Urothelium cell line (cell line): ENCODE results near the gene COL19A1.

ENCODE experiments used
- DNase-seq: peaks from one replicate; pipeline ENCODE4 v3.0.0; 2011; ENCODE audit warnings: low spot score, mixed read lengths
- FAIRE-seq: peaks from 2 replicates; lab custom pipeline; 2011; peaks lifted over from hg19 to GRCh38; lab: Jason Lieb, UNC

The COL19A1 gene

DNA sequence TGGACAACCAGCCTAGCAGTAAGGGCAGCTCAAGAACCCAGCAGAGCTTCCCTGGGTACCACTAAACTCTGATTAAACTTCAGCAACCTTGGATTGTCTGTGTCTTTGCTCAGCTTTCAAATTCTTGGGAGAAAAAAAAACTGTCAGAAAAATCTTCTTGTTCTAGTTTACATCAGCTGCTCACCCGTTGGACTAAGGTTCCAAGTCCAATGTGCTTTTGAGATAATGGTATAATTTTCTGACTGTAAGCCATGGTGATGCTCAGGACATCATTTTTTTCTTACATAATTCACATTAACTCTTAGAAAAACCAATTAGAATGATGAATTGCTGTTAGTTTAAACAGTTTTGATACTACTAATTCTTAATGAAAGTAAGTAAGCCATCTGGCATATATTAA lies 290.7 kb downstream of the COL19A1 start:
- FAIRE-seq (no peak), DNase-seq (no peak)

DNA sequence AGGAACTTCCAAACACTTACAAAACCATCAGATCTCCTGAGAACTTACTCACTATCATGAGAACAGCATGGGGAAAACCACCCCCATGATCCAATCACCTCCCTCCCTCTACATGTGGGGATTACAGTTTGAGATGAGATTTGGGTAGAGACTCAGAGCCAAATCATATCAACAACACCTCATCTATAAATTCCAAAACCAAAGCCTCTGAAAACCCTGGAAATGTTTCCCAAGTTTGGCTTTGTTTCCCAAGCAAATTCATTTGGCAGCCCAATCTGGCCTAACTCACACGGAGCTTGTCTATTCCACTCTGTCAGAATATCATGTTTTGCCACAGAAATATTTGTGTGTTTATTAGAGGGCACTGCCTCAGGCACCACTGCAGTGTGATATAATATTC lies 293.9 kb downstream of the COL19A1 start:
- FAIRE-seq (no peak), DNase-seq (no peak)

DNA sequence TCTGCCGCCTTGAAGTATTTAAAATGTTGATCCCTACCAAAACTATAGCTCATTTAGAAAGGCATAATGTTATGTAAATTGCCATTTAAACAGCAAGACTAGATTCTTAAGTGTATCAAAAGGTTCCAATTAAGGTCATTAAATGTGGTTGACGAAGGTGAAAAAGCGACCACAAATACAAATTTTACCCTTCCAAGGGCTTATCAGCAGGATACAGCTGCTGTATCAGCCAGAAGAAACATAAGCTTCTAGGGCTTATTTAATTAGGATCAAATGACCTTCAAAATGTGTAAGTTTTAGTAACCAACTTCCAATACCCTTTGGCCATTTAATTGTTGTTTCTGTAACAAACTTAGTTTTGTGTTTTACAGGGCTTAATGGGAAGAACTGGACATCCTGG lies 296.6 kb downstream of the COL19A1 start:
- DNase-seq (no peak), FAIRE-seq (no peak)

DNA sequence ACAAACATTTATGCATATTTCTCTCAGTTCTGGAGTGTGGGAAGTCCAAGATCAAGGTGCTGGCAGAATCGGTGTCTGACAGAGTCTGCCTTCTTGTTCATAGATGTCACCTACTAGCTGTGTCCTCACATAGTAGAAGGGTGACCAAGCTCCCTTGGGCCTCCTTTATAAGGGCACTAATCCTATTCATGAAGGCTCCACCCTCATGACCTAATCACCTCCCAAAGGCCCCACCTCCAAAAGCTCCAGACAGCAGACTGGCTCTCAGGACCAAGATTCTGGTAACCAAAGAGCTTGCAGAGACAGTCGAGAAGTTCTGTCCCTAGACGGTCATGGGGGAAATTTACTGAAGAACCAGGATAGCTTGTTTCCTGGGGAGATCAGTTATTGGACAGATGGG lies 297.4 kb downstream of the COL19A1 start:
- FAIRE-seq: no peak
- no peak for DNase-seq

DNA sequence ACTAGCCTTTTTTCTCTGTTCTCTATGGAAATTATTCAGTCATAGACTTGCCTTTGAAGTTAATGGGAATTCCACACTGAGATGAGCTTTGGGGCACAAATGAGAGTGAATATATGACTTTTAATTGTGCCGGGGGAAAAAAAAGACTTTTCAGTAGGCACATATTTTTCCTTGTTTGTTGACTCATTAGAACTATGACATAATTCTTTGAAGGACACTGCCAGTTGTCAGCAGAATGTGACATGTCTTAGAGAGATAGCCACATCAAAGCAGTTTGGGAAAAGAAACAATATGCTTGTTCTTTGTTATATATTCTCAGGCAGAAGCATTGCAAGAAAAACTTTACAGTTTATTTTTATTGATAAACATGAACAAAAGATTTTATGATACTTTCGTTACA lies 298.2 kb downstream of the COL19A1 start:
- FAIRE-seq: no peak
- no peak for DNase-seq

DNA sequence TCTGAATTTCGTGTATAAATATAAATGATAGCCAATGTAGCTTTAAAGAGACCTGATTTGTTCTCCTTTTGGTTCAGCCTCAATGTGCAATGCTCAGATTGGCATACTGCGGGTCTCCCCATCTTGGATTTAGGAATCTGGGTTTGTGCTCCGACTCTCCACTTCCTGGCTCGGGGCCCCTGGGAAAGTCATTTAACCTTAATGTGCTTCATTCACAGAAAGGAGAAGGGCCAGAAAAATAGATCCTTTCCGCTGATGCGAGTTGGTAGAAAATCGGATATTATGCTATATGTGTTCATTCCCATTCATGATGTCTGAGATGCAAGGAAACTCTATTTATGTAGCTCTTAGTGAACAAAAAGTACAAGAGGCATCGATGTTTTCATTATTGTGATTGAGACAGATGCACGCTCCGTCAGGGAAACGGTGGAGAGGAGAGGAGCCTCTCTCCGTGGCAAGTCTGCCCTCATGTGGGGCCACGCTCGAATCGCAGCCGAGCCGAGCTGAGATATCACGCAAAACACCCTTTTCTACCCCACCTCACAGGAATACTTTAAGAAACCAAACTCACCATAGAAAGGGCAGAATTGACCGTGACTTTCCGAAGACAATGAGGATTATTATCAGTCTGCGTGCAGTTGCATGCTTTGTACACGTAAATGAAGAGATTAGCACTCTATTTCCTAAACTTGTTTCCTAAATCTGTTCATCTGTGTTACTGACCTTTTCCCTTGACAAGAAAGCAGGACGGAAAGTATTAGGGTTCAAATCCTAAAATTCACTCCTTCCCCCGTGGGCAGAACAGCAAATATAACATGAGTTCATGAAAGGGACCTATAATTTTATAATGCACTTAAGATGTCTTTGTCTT lies 300.0 kb downstream of the COL19A1 start:
- DNase-seq (peak; percentile 75), FAIRE-seq (peak; percentile 85)

DNA sequence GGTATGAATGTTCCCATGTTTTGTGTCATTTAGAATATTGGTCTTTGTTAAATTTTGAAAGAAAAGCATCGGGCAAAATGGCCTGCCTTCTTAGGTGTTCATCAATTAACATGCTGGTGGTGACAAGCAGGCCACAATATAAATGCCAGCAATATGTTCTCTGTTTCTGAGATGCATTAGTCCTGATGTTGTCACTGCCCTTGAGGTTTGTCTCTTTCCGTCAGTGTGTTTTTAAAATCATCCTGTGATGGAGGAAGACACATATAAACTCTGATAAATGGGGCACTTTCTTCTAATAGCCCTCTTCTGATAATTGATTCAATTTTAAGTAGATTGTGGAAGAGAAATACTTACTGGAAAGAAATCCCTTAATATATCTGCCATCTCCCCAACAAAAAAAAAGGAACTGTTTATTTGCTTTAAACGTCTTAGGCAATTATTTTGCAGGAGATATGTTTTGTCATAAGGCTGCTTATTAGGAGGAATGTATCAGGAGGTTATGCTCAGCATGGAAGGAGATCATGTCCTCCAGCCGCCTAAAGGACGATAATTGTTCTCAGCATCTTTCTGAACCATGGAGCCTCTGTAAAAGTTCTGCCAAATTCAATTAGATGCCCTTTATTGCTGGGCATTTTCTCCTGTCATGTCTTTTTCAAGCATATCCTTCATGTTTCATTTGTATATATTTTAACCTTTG lies 302.5 kb downstream of the COL19A1 start:
- DNase-seq: no peak
- no peak for FAIRE-seq

DNA sequence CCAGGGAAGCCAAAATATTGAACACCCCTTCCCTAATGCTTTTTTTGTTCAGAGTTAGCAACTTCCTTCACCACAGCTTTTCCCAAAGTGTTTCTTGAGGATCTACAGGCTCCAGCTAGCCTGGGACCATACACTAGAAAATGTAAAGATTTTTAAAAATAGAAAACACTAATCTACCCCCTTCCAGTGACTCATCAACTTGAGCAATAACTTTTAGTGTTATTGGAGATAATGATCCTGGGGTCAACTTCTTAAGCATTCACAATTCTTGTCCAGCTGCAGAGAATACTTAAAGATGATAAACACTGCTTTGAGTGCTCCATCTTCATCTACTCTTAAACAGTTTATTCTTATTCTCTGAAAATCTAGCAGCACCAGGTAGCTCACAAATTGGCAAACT lies 304.9 kb downstream of the COL19A1 start:
- no peak for DNase-seq
- FAIRE-seq: no peak

DNA sequence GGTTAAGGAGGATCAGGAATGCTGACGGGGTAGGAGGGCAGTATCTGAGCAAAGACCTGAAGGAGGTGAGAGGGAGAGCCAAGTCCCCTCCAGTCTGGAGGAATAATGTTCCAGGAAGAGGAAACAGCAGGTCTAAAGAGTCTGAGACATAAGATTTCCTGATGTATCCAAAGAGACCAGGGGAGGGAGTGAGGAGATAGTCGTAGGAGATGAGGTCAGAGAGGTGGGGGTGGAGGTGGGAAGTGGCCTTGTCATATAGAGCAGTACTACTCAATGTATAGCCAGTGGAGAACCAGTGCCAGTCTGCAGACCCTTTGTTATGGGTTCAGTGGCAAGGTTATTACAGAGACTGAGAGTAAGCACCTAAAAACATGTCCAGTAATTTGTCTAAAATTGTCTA lies 305.9 kb downstream of the COL19A1 start:
- DNase-seq (no peak), FAIRE-seq (no peak)

DNA sequence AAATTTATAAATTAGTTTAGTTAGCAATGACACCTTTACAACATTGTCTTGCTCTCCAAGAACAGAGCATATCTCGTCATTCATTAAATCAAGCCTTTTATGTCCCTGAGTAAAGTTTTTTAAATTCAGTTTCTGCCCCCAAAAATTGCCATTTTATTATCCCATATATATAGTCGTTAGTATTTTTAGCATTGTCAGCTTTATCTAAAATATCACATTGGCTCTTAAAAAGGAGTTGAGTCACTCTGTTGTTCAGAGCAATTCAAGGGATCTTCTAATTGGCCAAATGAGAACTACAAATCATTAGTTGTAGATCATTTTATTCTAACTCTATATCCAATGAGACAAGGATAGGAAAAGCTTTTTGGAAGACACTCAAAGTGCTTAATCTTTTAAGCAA lies 309.4 kb downstream of the COL19A1 start:
- no peak for DNase-seq
- no peak for FAIRE-seq

DNA sequence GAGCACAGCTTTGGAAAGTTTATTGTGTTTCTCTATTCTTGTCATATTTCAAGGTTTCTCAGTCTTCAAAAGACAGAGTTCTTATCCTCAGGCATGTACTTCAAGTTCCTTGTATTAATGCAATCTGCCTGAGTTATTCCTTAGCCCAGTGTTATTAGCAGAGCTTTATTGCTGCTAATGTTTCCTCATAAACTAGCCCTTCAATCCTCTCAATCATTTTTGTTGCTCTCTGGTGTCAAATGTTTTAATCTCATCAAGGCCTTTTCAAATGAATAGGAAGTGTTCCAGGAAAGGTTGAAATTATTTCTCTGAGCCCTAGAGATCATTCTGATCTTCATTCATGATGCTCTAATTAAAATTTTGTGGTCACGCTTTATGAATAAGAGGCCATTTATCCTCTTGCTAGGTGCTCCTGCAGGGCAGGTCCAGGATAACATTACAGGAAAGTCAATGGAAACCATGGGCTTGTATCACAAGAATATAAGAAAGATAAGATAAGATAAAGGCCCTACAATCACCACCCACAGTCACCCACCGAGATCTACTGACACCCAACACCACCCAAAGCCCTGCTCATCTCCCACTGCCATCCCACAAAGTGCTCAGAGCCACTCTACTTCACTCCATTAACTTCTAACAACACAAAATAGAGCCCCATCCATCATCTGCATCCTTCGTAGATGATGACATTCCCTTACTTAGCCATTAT lies 310.6 kb downstream of the COL19A1 start:
- DNase-seq (no peak), FAIRE-seq (no peak)

DNA sequence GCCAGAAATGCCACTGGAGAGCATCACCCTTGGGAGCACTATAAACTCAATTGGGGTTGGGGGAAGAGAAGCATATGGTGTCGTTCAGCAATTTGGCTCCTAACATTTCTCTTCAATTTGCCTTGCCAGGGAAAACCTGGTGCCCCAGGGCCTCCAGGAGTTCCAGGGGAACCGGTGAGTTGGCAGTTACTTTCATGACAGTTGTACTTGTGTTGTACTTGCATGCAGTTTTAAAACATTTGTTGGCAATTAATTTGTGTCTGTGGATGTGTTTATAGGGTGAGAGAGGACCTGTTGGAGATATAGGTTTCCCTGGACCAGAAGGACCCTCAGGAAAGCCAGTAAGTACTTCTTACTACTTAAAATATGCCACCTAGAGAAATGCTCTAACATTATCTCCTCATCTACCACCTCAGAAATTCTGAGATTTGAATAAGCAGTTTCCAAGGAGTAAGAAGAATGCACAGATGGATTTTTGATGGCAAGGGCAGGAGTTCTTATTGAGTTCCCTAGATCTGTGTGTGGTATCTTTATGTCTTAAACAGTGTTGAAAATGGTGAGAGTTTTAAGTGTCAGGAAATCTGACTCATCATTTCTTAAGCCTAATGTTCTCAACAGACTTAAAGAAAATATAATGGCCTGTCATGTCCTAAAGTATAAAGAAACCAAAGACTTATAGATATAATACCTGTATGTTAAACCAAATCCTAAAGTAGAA lies 314.0 kb downstream of the COL19A1 start:
- no peak for FAIRE-seq

DNA sequence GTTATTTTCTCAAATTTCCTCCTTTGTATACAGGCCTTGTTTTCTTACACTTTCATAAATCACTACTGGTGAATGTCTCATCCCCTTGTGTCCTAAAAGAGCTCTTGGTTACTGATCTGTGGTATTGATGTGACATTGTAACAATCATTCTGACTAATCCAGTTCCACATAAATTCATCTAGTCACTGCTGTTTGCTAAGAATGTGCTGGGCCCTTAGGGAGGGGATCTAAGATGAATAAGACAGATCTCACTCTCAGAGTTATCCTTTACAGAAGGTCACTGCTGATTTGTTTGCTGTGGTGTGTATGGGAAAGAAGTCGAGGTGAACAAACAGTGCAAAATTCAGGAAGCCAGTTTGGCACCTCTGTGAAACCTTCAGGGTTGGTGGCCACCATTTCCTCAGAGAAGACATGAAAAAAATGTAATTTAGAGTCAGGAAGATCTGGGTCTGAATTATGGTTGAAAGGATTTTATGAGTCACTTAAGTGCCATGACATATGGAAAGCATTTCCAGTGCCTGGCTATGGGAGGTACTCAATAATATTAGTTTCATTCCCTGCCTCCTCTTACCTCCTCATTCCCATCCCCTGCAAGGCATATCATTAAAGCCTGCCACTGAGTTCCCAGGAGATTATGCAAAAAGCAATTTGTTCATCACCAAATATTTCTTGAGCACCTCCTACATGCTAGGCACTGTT lies 314.7 kb downstream of the COL19A1 start:
- FAIRE-seq (no peak), DNase-seq (no peak)

More for the DNA sequence above, 314.0 kb downstream of the COL19A1 start:
- no peak for DNase-seq

DNA sequence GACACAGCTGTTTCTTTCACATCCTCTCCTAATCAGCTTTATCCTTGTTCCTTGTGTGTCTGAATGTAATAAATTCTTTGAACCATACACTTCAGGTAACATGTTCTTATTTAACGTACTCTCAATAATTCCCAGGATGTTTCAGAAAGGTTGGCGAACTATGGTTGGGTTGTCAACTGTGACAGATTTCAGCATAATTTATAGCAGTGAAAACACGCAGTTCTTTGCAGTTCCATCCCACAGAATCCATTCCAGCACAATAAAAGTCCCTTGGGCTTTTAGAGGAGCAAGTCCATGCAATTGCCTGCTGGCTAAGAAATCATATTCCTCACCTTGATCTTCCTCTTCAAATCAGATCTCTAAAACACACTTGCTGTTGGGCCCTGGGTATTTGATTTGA lies 317.2 kb downstream of the COL19A1 start:
- FAIRE-seq (no peak), DNase-seq (no peak)

DNA sequence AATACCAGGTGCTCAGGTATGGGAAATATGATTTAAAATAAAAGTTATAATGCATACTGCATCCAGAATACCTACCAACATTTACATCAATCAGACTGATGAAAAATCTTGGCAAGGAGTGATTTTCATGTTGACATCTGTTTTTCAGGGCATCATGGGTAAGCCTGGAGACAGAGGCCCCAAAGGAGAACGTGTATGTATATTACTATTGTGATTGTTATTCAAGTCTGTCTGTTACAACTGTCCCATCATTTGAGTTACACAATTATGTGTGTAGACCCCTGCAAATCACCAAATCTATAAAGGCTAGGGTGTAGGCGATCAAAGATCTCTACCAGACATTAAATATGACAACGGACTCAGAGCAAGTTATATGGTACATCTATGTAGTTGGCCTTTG lies 318.4 kb downstream of the COL19A1 start:
- FAIRE-seq: no peak
- DNase-seq: no peak

DNA sequence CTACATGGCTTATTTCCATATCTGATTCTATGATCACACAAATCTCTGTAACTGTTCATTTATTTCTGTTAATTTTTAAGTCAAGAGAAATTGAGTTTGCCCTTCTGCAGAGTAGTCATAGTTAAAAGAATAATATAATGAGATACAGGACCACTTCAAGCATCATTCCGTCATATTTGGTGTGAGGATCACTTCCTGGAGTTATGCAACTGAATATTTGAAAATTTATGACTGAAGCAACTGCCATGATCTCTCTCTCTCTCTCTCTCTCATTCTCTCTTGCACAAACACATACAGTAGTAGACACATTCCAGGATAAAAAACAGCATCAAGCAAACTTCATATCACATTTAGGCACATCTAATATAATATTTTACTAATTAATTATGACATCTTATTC lies 320.1 kb downstream of the COL19A1 start:
- DNase-seq (no peak), FAIRE-seq (no peak)

DNA sequence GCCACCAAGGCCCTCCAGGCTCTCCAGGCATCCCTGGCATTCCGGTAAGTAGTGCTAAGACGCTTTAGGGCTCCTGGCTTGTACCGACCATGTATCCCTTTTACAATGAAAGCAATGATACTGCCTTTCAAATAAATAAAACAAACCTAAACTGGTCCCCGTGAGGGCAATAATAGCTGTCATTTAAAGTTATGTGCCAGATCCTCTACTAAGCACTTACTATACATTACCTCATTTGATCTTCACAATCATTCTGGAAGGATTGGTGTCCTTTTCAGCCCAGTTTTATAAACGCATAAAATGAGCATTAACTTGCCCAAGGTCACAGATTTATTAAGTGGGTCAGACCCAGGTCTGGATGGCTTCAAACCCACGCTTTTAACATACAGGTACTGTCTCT lies 321.8 kb downstream of the COL19A1 start:
- FAIRE-seq: no peak
- no peak for DNase-seq

DNA sequence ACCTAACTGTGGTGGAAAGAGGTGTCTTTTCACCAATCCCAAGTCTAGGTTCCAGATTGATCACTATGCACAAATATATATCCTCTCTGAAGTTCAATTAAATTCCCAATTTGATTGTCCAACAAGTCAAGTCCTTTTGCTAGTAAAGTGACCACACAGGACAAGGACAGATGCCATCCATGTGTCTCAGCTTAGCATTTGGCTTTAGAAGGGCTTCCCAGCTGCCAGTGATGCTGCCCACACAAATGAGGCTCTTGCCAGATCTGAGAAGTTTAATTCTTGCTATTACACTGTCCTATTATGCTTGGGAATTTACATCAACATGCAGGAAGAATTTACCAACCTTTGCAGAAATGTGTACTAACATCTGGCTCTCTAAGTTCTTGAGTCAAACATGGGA lies 328.1 kb downstream of the COL19A1 start:
- DNase-seq (no peak), FAIRE-seq (no peak)

DNA sequence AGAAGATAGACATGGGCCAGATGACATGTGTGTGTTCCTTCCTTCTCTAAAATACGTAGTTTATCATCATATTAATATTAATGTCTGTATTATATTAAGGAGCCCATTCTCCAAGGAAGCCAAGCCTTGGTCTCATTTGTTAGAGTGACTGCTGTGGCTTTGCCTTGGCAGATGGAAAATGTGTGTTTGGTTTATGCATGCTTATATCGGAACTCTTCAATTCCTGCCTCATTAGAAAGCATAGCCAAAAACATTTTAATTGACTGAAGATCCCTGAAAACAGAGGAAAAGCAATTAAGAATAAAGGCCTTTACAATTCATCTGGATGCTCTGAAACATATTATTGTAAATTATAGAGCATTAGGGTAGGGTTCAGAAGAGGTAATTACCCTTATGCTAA lies 330.2 kb downstream of the COL19A1 start:
- DNase-seq: no peak
- no peak for FAIRE-seq

DNA sequence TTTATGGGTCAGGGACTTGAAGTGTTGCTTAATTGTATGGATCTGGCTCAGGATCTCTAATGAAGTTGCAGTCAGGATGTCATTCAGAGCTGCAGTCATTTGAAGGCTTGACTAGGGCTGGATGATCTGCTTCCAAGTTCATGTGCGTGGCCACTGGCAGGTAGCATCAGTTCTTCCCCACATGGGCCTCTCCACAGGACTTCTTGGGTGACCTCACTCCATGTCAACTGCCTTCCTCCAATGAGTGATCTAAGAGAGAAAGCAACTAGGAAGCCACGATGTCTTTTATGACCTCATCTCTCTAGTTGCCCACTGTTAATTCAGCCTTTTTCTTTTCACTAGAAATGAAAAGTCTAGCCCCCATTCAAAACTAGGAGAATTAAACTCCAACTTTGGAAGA lies 332.4 kb downstream of the COL19A1 start:
- DNase-seq (no peak), FAIRE-seq (no peak)
